AG04450 (cell line): ENCODE data around the gene SPEG. TPM values are rescaled to one million over a fixed set of nuclear protein-coding genes. Genes with fewer than 3 reads are reported as not detected.
A peak's percentile ranks its signal among the peaks of the same experiment; 100 is the strongest.

Source experiments
- CTCF ChIA-PET: fragments of 300-600, 350-600 bp; formaldehyde crosslinking; extraction: SDS; loops from one replicate; lab custom pipeline; 2022; ENCODE audit warnings: antibody characterized with exemption, inconsistent platforms; lab: Charles Lee
- POLR2A ChIA-PET: fragments of 350-600 bp; formaldehyde crosslinking; extraction: SDS; loops from one replicate; lab custom pipeline; 2021; ENCODE audit warnings: antibody characterized with exemption, inconsistent platforms; lab: Yijun Ruan, JAX
- DNase-seq: peaks from one replicate; pipeline ENCODE4 v3.0.0-alpha.2; 2011; ENCODE audit warnings: low read depth, low spot score
- H3K27ac ChIP-seq: one replicate; pipeline ENCODE4 v1.5.1; 2012; ENCODE audit warnings: low read depth, low read length, control low read depth
- H3K27me3 ChIP-seq: one replicate; pipeline ENCODE4 v1.6.0; 2012; ENCODE audit warnings: low read length; ENCODE audit not compliant: control insufficient read depth, insufficient read depth
- H3K4me3 ChIP-seq: 2 replicates; pipeline ENCODE4 v1.5.1; 2011; ENCODE audit warnings: mild to moderate bottlenecking, low read depth, low read length, control low read depth
- H3K9me3 ChIP-seq: 2 replicates; pipeline ENCODE4 v1.5.1; 2012; ENCODE audit warnings: low read length; ENCODE audit not compliant: control insufficient read depth, insufficient read depth
- CTCF ChIP-seq: IDR thresholded peaks from 2 replicates; pipeline ENCODE4 v1.5.1; 2011; ENCODE audit warnings: low read depth, low read length, control low read depth, inconsistent platforms
- polyA plus RNA-seq: library from polyadenylated mRNA; depleted of rRNA; stranded (reverse); fragments of >200 nt; gene quantifications from 2 replicates; pipeline ENCODE4 v1.2.3, GENCODE V29; 2011

The SPEG gene
- polyA plus RNA-seq, 1 experiment: 28.0 TPM

GRCh38 chr2:219495531-219496122 is 61.0 kb downstream of the SPEG start:
- no peak overlapping the region for H3K4me3 ChIP-seq
- TF ChIP-seq CTCF: peak; percentile 78
- no peak overlapping the region for H3K27ac ChIP-seq
- ChIA-PET CTCF (interaction anchor here (0.6 to 6.1 kb wide), 36 partner anchors 10 to 194 kb away, joined by 3 to 168 read pairs (median 4); partner anchors contain the start of gene TMEM198), POLR2A (interaction anchor here (0.6 to 1.4 kb wide), 6 partner anchors 13 to 78 kb away, joined by 3 to 5 read pairs (median 4); no protein-coding TSS in a partner anchor)
- no peaks in the 10 kb centered on the region; the same call in 1 of the 2 replicates for H3K9me3 ChIP-seq
- DNase-seq: peak; percentile 47
- peaks cover 3% of the 10 kb centered on the region for H3K27me3 ChIP-seq

- no peak for TF ChIP-seq CTCF
Measured at GRCh38 chr2:219496247-219496824, 61.7 kb downstream of the SPEG start.

GRCh38 chr2:219496825-219497494 is 62.3 kb downstream of the SPEG start:
- no peak overlapping the region for H3K27ac ChIP-seq
- TF ChIP-seq CTCF: no peak
- peak overlapping the region; percentile 76 for H3K4me3 ChIP-seq
- ChIA-PET POLR2A (interaction anchor here (0.9 to 2.9 kb wide), 5 partner anchors 13 to 108 kb away, joined by 3 to 18 read pairs (median 3); no protein-coding TSS in a partner anchor), CTCF (interaction anchor here (1.0 to 6.1 kb wide), 8 partner anchors 11 to 93 kb away, joined by 3 to 168 read pairs (median 28); no protein-coding TSS in a partner anchor)
- no peaks in the 10 kb centered on the region; the same call in 1 of the 2 replicates for H3K9me3 ChIP-seq
- peaks cover 3% of the 10 kb centered on the region for H3K27me3 ChIP-seq
- no peak for DNase-seq

More at GRCh38 chr2:219496247-219496824, 61.7 kb downstream of the SPEG start:
- Histone ChIP-seq H3K9me3 (no peaks in the 10 kb centered on the region; the same call in 1 of the 2 replicates), H3K27ac (no peak overlapping the region), H3K4me3 (no peak overlapping the region), H3K27me3 (peaks cover 3% of the 10 kb centered on the region)
- ChIA-PET CTCF (interaction anchor here (0.7 to 6.1 kb wide), 22 partner anchors 10 to 193 kb away, joined by 3 to 168 read pairs (median 11); no protein-coding TSS in a partner anchor), POLR2A (interaction anchor here (0.7 to 2.9 kb wide), 6 partner anchors 13 to 108 kb away, joined by 3 to 18 read pairs (median 4); no protein-coding TSS in a partner anchor)
- DNase-seq: no peak

GRCh38 chr2:219497495-219498279 is 63.0 kb downstream of the SPEG start:
- ChIA-PET CTCF (interaction anchor here (0.8 to 6.1 kb wide), 8 partner anchors 11 to 94 kb away, joined by 3 to 168 read pairs (median 10); no protein-coding TSS in a partner anchor), POLR2A (interaction anchor here (0.6 to 2.9 kb wide), 13 partner anchors 9 to 128 kb away, joined by 3 to 18 read pairs (median 4); no protein-coding TSS in a partner anchor)
- H3K27ac ChIP-seq: peak overlapping the region; percentile 86
- H3K9me3 ChIP-seq: no peaks in the 10 kb centered on the region; the same call in 1 of the 2 replicates
- DNase-seq: peak; percentile 46
- TF ChIP-seq CTCF: no peak
- H3K27me3 ChIP-seq: peaks cover 3% of the 10 kb centered on the region
- peak overlapping the region; percentile 76 for H3K4me3 ChIP-seq
